Progenitor cell of endocrine pancreas (in vitro differentiated cells): ENCODE measurements around the gene PRDM5. TPM values are rescaled to one million over a fixed set of nuclear protein-coding genes. Genes with fewer than 3 reads are reported as not detected.
A peak's percentile ranks its signal among the peaks of the same experiment; 100 is the strongest.

Experiments
- DNase-seq: peaks from one replicate; pipeline ENCODE4 v3.0.0; 2021; ENCODE audit warnings: low spot score; ENCODE audit not compliant: unreplicated experiment
- H3K27ac Mint-ChIP-seq: 2 replicates; pipeline ENCODE4 v1.8.0; 2021; ENCODE audit warnings: mild to moderate bottlenecking, moderate library complexity, mixed read lengths
- H3K27me3 Mint-ChIP-seq: 2 replicates; pipeline ENCODE4 v1.8.0; 2021; ENCODE audit warnings: mixed read lengths
- H3K36me3 Mint-ChIP-seq: 2 replicates; pipeline ENCODE4 v1.8.0; 2022; ENCODE audit warnings: mixed read lengths; ENCODE audit not compliant: insufficient read depth
- H3K4me1 Mint-ChIP-seq: 2 replicates; pipeline ENCODE4 v1.8.0; 2021; ENCODE audit warnings: low read depth, mixed read lengths
- H3K4me3 Mint-ChIP-seq: 2 replicates; pipeline ENCODE4 v1.8.0; 2021; ENCODE audit warnings: low read depth, mild to moderate bottlenecking, moderate library complexity, mixed read lengths
- H3K9me3 Mint-ChIP-seq: 2 replicates; pipeline ENCODE4 v1.8.0; 2021; ENCODE audit warnings: low read depth, mixed read lengths
- CTCF ChIP-seq: fragments of 200-600 bp; sonication (generic); IDR thresholded peaks from one replicate; pipeline ENCODE4 v1.5.0; 2021; ENCODE audit warnings: antibody characterized with exemption, mild to moderate bottlenecking; ENCODE audit not compliant: unreplicated experiment
- total RNA-seq: library from RNA; stranded (reverse); gene quantifications from 2 replicates; pipeline ENCODE4 v1.2.1, GENCODE V29; 2021

PRDM5 gene
- total RNA-seq, 1 donor from 2014 or later = 18.9 TPM

- no peak for DNase-seq
- no peak for TF ChIP-seq CTCF
- no peaks in the 10 kb centered on the region for H3K4me1 Mint-ChIP-seq
- H3K4me3 Mint-ChIP-seq = no peak overlapping the region
- no peak overlapping the region for H3K27ac Mint-ChIP-seq
- H3K9me3 Mint-ChIP-seq = peaks cover 25% of the 10 kb centered on the region
- peaks cover 1% of the 10 kb centered on the region for H3K36me3 Mint-ChIP-seq
- H3K27me3 Mint-ChIP-seq = no peaks in the 10 kb centered on the region
Measured at GRCh38 chr4:120673696-120674095, 248.8 kb downstream of the PRDM5 start.

GRCh38 chr4:120672558-120673147, 249.9 kb downstream of the PRDM5 start:
- DNase-seq = no peak
- peaks cover 25% of the 10 kb centered on the region for H3K9me3 Mint-ChIP-seq
- no peak for TF ChIP-seq CTCF
- no peaks in the 10 kb centered on the region for H3K27me3 Mint-ChIP-seq
- peaks cover 1% of the 10 kb centered on the region for H3K36me3 Mint-ChIP-seq
- no peak overlapping the region for H3K27ac Mint-ChIP-seq
- H3K4me3 Mint-ChIP-seq = no peak overlapping the region
- H3K4me1 Mint-ChIP-seq = no peaks in the 10 kb centered on the region

- Mint-ChIP-seq H3K4me3 (no peak overlapping the region), H3K9me3 (peaks cover 20% of the 10 kb centered on the region), H3K4me1 (no peaks in the 10 kb centered on the region), H3K27ac (peak overlapping the region; percentile 49), H3K27me3 (no peaks in the 10 kb centered on the region), H3K36me3 (peaks cover 1% of the 10 kb centered on the region)
- TF ChIP-seq CTCF = no peak
- no peak for DNase-seq
Measured at GRCh38 chr4:120672076-120672475, 250.4 kb downstream of the PRDM5 start.

GRCh38 chr4:120671538-120671937, 251.0 kb downstream of the PRDM5 start:
- no peak for TF ChIP-seq CTCF
- no peak overlapping the region for H3K4me3 Mint-ChIP-seq
- no peak for DNase-seq
- no peaks in the 10 kb centered on the region for H3K27me3 Mint-ChIP-seq
- H3K36me3 Mint-ChIP-seq = peaks cover 1% of the 10 kb centered on the region
- H3K27ac Mint-ChIP-seq = peak overlapping the region; percentile 49
- H3K9me3 Mint-ChIP-seq = peaks cover 17% of the 10 kb centered on the region
- no peaks in the 10 kb centered on the region for H3K4me1 Mint-ChIP-seq

GRCh38 chr4:120667102-120667501, 255.4 kb downstream of the PRDM5 start:
- Mint-ChIP-seq H3K9me3 (peaks cover 3% of the 10 kb centered on the region), H3K27ac (no peak overlapping the region), H3K4me1 (no peaks in the 10 kb centered on the region), H3K27me3 (no peaks in the 10 kb centered on the region), H3K36me3 (no peaks in the 10 kb centered on the region), H3K4me3 (no peak overlapping the region)
- no peak for TF ChIP-seq CTCF
- no peak for DNase-seq
